ENCODE data around the gene MGST3. TPM values are rescaled to one million over a fixed set of nuclear protein-coding genes. Genes with fewer than 3 reads are reported as not detected.

The MGST3 gene
- polyA plus RNA-seq, 3 donors: 57.9 to 228 (median 189) TPM

GRCh38 chr1:165644064-165644735 is 13.2 kb downstream of the MGST3 start:
- H3K27ac Mint-ChIP-seq: no peak overlapping the region
- peaks cover 7 to 18% of the 10 kb centered on the region in 2 donors for H3K36me3 Mint-ChIP-seq
- no CpG with 5 or more reads among the region's 2 CpGs for WGBS (ENCODE audit: insufficient coverage)
- H3K4me1 Mint-ChIP-seq: peaks cover 40% of the 10 kb centered on the region
- Histone ChIP-seq H3K4me3 (replicated peaks in 1 of 3; ENCODE audit: low read depth in 2 of 3, low read length in 3 of 3) (no peak overlapping the region), H3K36me3 (replicated peaks in 1 of 2; ENCODE audit: control insufficient read depth in 1 of 2, insufficient read depth in 2 of 2, low read length in 2 of 2) (peaks cover 0 to 15% of the 10 kb centered on the region in 2 donors), H3K4me2 (replicated peaks; ENCODE audit: extremely low read depth, low read length, poor library complexity, severe bottlenecking) (no peak overlapping the region), H2AFZ (ENCODE audit: insufficient read depth, low read depth, low read length, poor library complexity, severe bottlenecking) (no peak overlapping the region), H3K27ac (ENCODE audit: low read depth in 1 of 2, low read length in 2 of 2) (no peak overlapping the region), H3K27me3 (ENCODE audit: control insufficient read depth in 2 of 2, insufficient read depth in 2 of 2, low read length in 2 of 2) (no peaks in the 10 kb centered on the region), H3K4me1 (ENCODE audit: control insufficient read depth in 1 of 2, insufficient read depth in 2 of 2, low read length in 2 of 2) (peaks cover 11 to 32% of the 10 kb centered on the region in 2 donors), H4K20me1 (ENCODE audit: insufficient read depth, low read length) (peaks cover 28% of the 10 kb centered on the region), H3K9me3 (replicated peaks in 1 of 2; ENCODE audit: control insufficient read depth in 1 of 2, insufficient read depth in 1 of 2, low read length in 2 of 2) (no peaks in the 10 kb centered on the region), H3K9ac (ENCODE audit: insufficient read depth, low read length, poor library complexity, severe bottlenecking) (no peak overlapping the region), H3K79me2 (ENCODE audit: insufficient read depth, low read length) (peaks cover 89% of the 10 kb centered on the region)
- no peak overlapping the region for H3K4me3 Mint-ChIP-seq
- TF ChIP-seq, protein P1, sequence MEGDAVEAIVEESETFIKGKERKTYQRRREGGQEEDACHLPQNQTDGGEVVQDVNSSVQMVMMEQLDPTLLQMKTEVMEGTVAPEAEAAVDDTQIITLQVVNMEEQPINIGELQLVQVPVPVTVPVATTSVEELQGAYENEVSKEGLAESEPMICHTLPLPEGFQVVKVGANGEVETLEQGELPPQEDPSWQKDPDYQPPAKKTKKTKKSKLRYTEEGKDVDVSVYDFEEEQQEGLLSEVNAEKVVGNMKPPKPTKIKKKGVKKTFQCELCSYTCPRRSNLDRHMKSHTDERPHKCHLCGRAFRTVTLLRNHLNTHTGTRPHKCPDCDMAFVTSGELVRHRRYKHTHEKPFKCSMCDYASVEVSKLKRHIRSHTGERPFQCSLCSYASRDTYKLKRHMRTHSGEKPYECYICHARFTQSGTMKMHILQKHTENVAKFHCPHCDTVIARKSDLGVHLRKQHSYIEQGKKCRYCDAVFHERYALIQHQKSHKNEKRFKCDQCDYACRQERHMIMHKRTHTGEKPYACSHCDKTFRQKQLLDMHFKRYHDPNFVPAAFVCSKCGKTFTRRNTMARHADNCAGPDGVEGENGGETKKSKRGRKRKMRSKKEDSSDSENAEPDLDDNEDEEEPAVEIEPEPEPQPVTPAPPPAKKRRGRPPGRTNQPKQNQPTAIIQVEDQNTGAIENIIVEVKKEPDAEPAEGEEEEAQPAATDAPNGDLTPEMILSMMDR (IDR thresholded peaks at IDR 0.05): no peak
- no peaks in the 10 kb centered on the region for H3K9me3 Mint-ChIP-seq
- intact Hi-C loops (cut with micrococcal nuclease): no loop called here
- no peak for DNase-seq
- no peaks in the 10 kb centered on the region for H3K27me3 Mint-ChIP-seq (ENCODE audit: low read depth in 3 of 3)

DNA sequence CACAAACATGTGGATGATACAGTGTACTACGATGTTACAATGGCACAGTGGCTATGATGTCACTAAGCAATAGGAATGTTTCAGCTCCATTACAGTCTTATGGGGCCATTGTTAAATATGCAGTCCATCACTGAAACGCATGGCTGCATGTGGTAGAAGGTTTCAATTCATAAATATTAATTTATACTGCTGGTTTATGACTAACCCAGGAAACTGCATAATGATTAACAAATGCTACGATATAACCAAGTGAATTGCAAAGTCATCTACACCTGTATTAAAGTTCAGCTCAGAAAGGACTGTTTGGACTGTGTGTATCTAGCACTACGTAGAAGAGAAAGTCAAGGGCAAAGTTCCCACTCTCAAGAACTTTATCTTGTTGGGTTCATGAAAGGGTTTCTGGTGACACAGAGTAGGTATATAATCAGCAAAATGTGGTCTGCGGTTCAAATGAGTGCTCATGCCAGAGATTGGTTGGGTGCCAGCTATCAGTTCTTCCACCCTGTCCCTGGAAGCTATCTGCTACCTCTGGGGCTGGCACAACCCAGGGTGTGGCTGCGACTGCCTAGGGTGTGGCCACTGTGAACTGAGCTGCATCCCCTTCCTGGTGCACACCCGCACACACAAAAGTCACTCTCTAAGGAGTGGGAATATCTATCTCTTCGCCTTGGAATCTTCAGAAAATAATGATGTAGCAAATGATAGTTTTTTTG is 14.8 kb downstream of the MGST3 start:
- Histone ChIP-seq H3K27me3 (ENCODE audit: control insufficient read depth in 2 of 2, insufficient read depth in 2 of 2, low read length in 2 of 2) (no peaks in the 10 kb centered on the region), H2AFZ (ENCODE audit: insufficient read depth, low read depth, low read length, poor library complexity, severe bottlenecking) (no peak overlapping the region), H3K79me2 (ENCODE audit: insufficient read depth, low read length) (peaks cover 82% of the 10 kb centered on the region), H3K9ac (ENCODE audit: insufficient read depth, low read length, poor library complexity, severe bottlenecking) (no peak overlapping the region), H3K27ac (ENCODE audit: low read depth in 1 of 2, low read length in 2 of 2) (peak overlapping the region in 1 of 2 donors; percentile 27), H3K36me3 (replicated peaks in 1 of 2; ENCODE audit: control insufficient read depth in 1 of 2, insufficient read depth in 2 of 2, low read length in 2 of 2) (peaks cover 10 to 17% of the 10 kb centered on the region in 2 donors), H3K9me3 (replicated peaks in 1 of 2; ENCODE audit: control insufficient read depth in 1 of 2, insufficient read depth in 1 of 2, low read length in 2 of 2) (no peaks in the 10 kb centered on the region), H3K4me3 (replicated peaks in 1 of 3; ENCODE audit: low read depth in 2 of 3, low read length in 3 of 3) (no peak overlapping the region), H4K20me1 (ENCODE audit: insufficient read depth, low read length) (peaks cover 23% of the 10 kb centered on the region), H3K4me2 (replicated peaks; ENCODE audit: extremely low read depth, low read length, poor library complexity, severe bottlenecking) (no peak overlapping the region), H3K4me1 (ENCODE audit: control insufficient read depth in 1 of 2, insufficient read depth in 2 of 2, low read length in 2 of 2) (peaks cover 11 to 27% of the 10 kb centered on the region in 2 donors)
- DNase-seq: no peak
- 91% methylated on average over 1 of the region's 8 CpGs for WGBS (ENCODE audit: insufficient coverage)
- Mint-ChIP-seq H3K36me3 (peaks cover 16 to 22% of the 10 kb centered on the region in 2 donors), H3K27ac (peak overlapping the region in 1 of 7 donors; percentile 25), H3K4me1 (peaks cover 34% of the 10 kb centered on the region), H3K4me3 (no peak overlapping the region), H3K9me3 (no peaks in the 10 kb centered on the region), H3K27me3 (ENCODE audit: low read depth in 3 of 3) (no peaks in the 10 kb centered on the region)
- intact Hi-C loops (cut with micrococcal nuclease): no loop called here
- TF ChIP-seq, protein P1 (IDR thresholded peaks at IDR 0.05): no peak

All from CD14-positive monocyte (primary cell).